K562 (cell line): ENCODE data around the gene NUTF2. TPM values are rescaled to one million over a fixed set of nuclear protein-coding genes. Genes with fewer than 3 reads are reported as not detected.

Experiments used
- CHD7 ChIP-seq: fragments of 200-600 bp; sonication (generic); IDR thresholded peaks from one replicate; pipeline ENCODE4 v1.6.1; 2012; ENCODE audit warnings: mild to moderate bottlenecking, low read depth, low read length, inconsistent platforms
- CTBP1 ChIP-seq: fragments of 450-650 bp; IDR thresholded peaks from 2 replicates; pipeline ENCODE4 v1.6.1; 2016; ENCODE audit warnings: borderline replicate concordance
- FOXP1 ChIP-seq: sonication (generic); formaldehyde crosslinking; IDR thresholded peaks from 2 replicates; pipeline ENCODE4 v1.8.0; 2022; ENCODE audit warnings: mild to moderate bottlenecking, missing genetic modification reagents
- HNRNPLL ChIP-seq: fragments of 200-400 bp; formaldehyde crosslinking; IDR thresholded peaks from 2 replicates; pipeline ENCODE4 v1.6.1; 2017; ENCODE audit warnings: low read length, low read depth, mild to moderate bottlenecking; ENCODE audit not compliant: poor library complexity, severe bottlenecking
- MXI1 ChIP-seq: IDR thresholded peaks from 2 replicates; pipeline ENCODE4 v1.6.1; 2011; ENCODE audit warnings: low read depth, mild to moderate bottlenecking, improper control_type of control experiment, low read length
- POLR2A ChIP-seq: fragments of 450-650 bp; conservative IDR thresholded peaks from 2 replicates; pipeline ENCODE4 v1.6.1; 2016
- POLR2G ChIP-seq: fragments of 200-400 bp; formaldehyde crosslinking; IDR thresholded peaks from 2 replicates; pipeline ENCODE4 v1.6.1; 2017; ENCODE audit warnings: low read depth, mild to moderate bottlenecking, antibody characterized with exemption, low read length, moderate library complexity
- RUNX1 ChIP-seq: sonication (generic); IDR thresholded peaks from 2 replicates; pipeline ENCODE4 v1.6.1; 2016; ENCODE audit warnings: antibody characterized with exemption, low read depth
- SREBF1 ChIP-seq: fragments of 150-350 bp; IDR thresholded peaks from 2 replicates; pipeline ENCODE4 v1.6.1; 2014; ENCODE audit warnings: antibody characterized with exemption, low read depth, low read length, borderline replicate concordance
- polyA plus RNA-seq, 8 experiments: library from polyadenylated mRNA; depleted of rRNA in 4 of 8; stranded (reverse) in 5 of 8; unstranded in 3 of 8; fragments of >200 nt; fragmentation: Nextera tagmentation in 2 of 8; fragmentation: Illumina TruSeq in 1 of 8; extraction: Ambion mirVana in 2 of 8; extraction: Trizol in 1 of 8; gene quantifications; 2 replicates each; pipeline versions ENCODE4 v1.2.1 to v1.2.3, GENCODE V29; 2011 to 2014; ENCODE audit warnings: inconsistent platforms in 1 of 8, missing spikeins in 1 of 8
- total RNA-seq, 7 experiments: library from RNA; depleted of rRNA in 6 of 7; stranded (reverse); fragments of >200 nt in 6 of 7; fragmentation: Illumina TruSeq in 2 of 7; extraction: Trizol in 2 of 7; gene quantifications; 2 replicates each; pipeline versions ENCODE4 v1.2.1 to v1.2.3, GENCODE V29; 2011 to 2021; ENCODE audit warnings: low replicate concordance in 1 of 7
- TF ChIP-seq, protein P1 (sequence below): fragments of 250-450 bp; sonication (Bioruptor Pico); IDR thresholded peaks from 2 replicates; pipeline ENCODE4 v1.6.1; 2021; ENCODE audit warnings: mild to moderate bottlenecking
- TF ChIP-seq, protein P2 (sequence below): fragments of 150-350 bp; conservative IDR thresholded peaks from 2 replicates; pipeline ENCODE4 v1.6.1; 2014; ENCODE audit warnings: low read length

The NUTF2 gene
- total and polyA plus RNA-seq, 9 of the 15 experiments (the other 6 are each of a cell fraction or from before 2014, with no cell fraction given) = 106 to 248 (median 147) TPM

DNA sequence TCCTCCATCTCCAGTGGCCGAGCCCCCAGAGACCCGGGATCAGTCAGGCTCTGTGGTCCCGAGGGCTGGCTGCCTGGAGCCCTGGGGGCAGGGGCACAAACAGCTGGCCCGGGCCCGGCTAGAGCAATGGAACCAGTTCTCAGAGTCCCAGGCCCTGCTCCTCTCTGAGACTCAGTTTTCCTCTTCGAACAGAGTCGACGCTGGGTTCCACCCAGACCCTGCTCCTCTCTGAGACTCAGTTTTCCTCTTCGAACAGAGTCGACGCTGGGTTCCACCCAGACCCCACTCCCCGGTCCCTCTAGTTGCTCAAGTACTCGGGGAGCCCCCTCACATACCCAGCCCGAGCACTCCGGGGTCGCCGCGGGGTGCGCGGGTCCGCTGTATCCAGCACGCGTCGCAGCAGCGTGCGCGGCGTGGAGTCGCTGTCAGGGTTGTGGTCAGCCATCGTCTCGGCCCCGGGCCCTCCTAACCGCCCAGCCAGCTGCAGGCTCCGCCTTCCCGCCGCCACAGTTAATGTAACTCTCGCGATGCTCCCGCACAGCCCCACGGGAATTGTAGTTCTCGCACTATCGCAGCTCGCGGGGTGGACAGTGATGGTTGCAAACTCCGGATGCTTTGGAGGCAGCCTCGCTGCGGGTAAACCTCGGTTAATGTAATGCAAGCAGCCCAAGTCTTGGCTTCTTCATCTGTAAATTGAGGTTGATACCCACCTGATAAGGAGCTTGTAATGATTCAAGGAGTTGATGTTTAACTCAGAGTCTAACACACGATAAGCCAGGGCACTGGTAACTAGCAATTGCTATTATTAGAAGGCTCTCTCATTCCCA lies 13.1 kb upstream of the NUTF2 start (continued):
- TF ChIP-seq CHD7 (no peak), CTBP1 (peak; percentile 70; the same call in 1 of the 2 replicates), RUNX1 (peak; percentile 49; the same call in 1 of the 2 replicates), POLR2A (peak; percentile 90), FOXP1 (CRISPR knock-in tag) (peak; percentile 88), HNRNPLL (peak; percentile 24), SREBF1 (0 out of 2 replicates have a peak, but pooled peaks have one; percentile 57), MXI1 (no peak; the same call in 1 of the 2 replicates), POLR2G (peak; percentile 99)
- TF ChIP-seq, protein P1, sequence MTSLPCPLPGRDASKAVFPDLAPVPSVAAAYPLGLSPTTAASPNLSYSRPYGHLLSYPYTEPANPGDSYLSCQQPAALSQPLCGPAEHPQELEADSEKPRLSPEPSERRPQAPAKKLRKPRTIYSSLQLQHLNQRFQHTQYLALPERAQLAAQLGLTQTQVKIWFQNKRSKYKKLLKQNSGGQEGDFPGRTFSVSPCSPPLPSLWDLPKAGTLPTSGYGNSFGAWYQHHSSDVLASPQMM (CRISPR knock-in tag) = no peak
- TF ChIP-seq, protein P2, sequence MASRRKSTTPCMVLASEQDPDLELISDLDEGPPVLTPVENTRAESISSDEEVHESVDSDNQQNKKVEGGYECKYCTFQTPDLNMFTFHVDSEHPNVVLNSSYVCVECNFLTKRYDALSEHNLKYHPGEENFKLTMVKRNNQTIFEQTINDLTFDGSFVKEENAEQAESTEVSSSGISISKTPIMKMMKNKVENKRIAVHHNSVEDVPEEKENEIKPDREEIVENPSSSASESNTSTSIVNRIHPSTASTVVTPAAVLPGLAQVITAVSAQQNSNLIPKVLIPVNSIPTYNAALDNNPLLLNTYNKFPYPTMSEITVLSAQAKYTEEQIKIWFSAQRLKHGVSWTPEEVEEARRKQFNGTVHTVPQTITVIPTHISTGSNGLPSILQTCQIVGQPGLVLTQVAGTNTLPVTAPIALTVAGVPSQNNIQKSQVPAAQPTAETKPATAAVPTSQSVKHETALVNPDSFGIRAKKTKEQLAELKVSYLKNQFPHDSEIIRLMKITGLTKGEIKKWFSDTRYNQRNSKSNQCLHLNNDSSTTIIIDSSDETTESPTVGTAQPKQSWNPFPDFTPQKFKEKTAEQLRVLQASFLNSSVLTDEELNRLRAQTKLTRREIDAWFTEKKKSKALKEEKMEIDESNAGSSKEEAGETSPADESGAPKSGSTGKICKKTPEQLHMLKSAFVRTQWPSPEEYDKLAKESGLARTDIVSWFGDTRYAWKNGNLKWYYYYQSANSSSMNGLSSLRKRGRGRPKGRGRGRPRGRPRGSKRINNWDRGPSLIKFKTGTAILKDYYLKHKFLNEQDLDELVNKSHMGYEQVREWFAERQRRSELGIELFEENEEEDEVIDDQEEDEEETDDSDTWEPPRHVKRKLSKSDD = peak; percentile 94
